GM18858 (cell line): ENCODE data around the gene HPX.

Experiments
- ATAC-seq: cut with Tn5 transposase; IDR thresholded peaks from one replicate; pipeline ENCODE4 v1.9.1; 2021; ENCODE audit not compliant: unreplicated experiment

The HPX gene, protein sequence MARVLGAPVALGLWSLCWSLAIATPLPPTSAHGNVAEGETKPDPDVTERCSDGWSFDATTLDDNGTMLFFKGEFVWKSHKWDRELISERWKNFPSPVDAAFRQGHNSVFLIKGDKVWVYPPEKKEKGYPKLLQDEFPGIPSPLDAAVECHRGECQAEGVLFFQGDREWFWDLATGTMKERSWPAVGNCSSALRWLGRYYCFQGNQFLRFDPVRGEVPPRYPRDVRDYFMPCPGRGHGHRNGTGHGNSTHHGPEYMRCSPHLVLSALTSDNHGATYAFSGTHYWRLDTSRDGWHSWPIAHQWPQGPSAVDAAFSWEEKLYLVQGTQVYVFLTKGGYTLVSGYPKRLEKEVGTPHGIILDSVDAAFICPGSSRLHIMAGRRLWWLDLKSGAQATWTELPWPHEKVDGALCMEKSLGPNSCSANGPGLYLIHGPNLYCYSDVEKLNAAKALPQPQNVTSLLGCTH

DNA sequence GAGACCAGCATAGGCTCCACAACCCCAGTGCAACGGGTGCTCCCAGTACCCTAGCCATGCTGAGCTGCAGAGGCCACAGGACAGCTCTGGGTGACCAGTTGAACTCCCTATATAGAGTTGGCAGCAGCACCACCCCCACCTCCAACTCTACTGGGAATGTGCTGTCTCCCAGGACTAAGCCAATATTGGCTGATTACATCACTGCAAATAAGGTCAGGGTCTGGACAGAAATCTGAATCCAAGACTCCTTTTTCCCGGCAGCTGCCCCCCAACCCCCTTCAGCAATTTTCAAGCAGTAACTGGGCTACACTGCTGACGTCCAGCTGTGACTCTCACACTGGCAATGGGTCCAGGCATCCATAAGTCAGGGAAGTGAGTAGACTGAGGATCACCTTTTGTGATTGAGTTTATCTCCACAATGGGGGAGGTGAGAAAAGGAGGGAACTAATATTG, at the start of gene HPX:
TSS of gene HPX (minus strand) at position 82 of the 453 bp plus-strand sequence. CDS start at position 58, 24 bp downstream.
- no peak for ATAC-seq

- no peak for ATAC-seq
Observed at GRCh38 chr11:6489306-6489705, 48.5 kb upstream of the HPX start.

- ATAC-seq: no peak
Observed at GRCh38 chr11:6488821-6489220, 48.0 kb upstream of the HPX start.

DNA sequence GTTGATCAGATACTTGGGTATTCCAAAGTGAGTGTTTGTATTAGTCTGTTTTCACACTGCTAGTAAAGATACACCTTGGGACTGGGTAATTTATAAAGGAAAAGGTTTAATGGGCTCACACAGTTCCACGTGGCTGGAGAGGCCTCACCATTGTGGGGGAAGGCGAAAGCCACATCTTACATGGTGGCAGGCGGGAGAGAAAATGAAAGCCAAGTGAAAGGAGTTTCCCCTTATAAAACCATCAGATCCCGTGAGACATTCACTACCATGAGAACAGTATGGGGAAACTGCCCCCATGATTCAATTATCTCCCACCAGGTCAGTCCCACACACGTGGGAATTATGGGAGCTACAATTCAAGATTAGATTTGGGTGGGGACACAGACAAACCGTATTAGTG, 47.6 kb upstream of the HPX start:
- ATAC-seq: no peak

DNA sequence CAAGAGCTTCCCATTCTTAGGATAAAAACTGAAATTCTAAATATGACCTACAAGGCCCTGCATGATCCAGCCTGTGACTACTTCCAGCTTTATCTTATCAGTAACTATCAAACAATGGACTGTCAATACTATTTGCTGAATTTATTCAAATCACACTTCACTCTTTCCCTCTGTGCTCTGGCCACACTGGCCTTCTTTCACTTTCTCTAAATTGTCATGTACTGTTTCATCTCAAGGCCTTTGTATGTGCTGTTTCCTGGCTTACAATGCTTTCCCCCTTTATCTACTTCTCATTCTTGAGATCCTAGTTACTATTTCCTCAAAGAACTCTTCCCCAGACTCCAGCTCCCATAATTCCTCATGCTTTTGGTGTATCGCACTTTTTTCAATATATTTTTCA, 46.2 kb upstream of the HPX start:
- ATAC-seq: no peak

- ATAC-seq: no peak
Observed at GRCh38 chr11:6486256-6486655, 45.5 kb upstream of the HPX start.

DNA sequence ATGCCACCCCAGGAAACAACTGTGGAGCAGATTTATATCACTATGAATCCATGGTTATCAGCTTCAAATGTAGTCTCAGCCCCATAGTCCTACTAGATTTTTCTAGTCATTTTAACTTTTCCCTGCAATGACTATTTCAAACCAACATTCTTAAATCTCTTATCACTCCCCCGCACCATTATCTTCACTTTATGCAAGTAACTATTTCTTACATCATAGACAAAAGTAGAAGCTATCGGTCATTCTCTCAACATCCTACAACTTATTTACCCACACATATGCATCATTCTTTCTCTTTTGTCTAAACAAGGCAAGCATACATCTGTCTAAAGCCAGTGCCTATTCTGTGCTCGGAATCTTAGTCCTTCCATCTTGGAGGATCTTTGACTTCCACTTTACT, 44.9 kb upstream of the HPX start:
- no peak for ATAC-seq

GRCh38 chr11:6483015-6483414, 42.2 kb upstream of the HPX start:
- no peak for ATAC-seq

- ATAC-seq: no peak
Observed at GRCh38 chr11:6482441-6482840, 41.7 kb upstream of the HPX start.

- ATAC-seq: no peak
Observed at GRCh38 chr11:6481924-6482275, 41.1 kb upstream of the HPX start.

GRCh38 chr11:6481012-6481923, 40.5 kb upstream of the HPX start, which contains the start of the genes ARFIP2 and TIMM10B:
Gene ARFIP2 (minus strand): TSS chr11:6481331. CDS start chr11:6480421, 910 bp downstream.
Gene TIMM10B (plus strand): TSS chr11:6481501. CDS start chr11:6481517, 16 bp downstream.
- ATAC-seq: peak; percentile 98

- no peak for ATAC-seq
Observed at GRCh38 chr11:6480299-6480914, 39.6 kb upstream of the HPX start.

GRCh38 chr11:6476571-6476970, 35.8 kb upstream of the HPX start:
- no peak for ATAC-seq

GRCh38 chr11:6475936-6476335, 35.1 kb upstream of the HPX start:
- no peak for ATAC-seq

GRCh38 chr11:6474806-6475500, 34.2 kb upstream of the HPX start:
- no peak for ATAC-seq

DNA sequence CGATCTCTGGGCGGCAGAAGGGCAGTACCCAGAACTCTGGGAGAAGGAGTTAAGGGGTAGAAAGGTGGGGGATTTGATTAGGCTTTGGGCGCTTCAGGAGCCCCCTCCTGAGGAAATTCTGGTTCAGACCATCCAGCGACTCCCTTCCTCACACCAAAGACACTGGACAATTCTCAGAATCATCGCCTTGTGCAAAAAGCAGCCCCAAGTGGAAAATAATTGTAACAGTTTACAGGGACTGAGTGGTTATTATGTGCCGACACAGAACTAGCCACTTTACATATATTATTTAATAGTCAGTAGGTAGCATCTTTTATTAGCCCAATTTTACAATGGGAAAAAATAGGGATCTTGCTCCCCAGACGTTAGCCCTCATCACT, 33.6 kb upstream of the HPX start:
- ATAC-seq: no peak

DNA sequence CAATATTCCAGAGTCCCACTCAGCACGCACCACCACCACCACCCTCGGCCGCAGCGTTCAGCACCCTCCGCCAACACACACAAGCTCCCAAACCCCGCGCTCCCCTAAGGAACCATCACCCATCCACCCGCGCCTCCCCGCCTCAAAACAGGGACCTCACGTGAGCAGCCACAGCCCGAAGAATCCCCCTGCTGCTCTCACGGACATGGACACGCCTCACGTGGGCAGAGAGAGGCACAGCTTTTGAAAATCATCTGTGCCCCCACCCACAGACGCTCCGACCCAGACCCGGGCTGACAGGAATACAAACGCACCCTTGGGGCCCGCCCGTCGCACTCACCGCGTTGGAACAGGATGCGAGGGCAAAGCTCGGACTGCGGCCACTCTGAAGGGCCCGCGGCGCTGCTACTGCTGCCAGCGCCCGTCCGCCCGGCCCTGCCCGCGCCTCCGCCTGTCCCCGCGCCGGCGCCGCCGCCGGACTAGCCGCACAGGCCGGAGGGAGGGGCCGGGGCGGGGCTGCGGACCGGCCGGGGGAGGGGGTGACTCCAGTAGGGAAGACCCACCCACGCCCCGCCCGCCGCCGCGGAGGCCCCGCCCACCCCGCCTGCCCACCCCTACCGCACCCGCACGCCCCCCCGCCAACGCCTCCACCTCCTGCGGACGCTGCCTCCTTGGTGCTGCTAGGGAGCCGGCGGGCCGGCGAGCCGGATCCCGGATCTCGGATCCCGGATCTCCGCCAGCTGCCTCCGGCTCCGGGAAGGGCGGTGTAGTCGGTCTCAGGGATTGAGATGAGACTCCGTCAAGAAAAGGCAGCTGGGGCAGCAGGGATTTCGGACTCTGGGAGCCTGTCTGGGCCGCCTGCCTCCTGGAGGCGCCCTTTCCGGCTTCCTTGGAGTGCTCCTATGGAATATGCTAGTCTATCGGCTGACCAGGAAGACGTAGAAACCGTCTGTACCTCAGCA, 32.9 kb upstream of the HPX start, which contains the start of gene TRIM3:
TSS of gene TRIM3 (minus strand) at position 491 of the 962 bp plus-strand sequence. CDS start 8,246 bp downstream, outside the sequence.
- no peak for ATAC-seq

GRCh38 chr11:6472934-6473333, 32.1 kb upstream of the HPX start:
- ATAC-seq: no peak

DNA sequence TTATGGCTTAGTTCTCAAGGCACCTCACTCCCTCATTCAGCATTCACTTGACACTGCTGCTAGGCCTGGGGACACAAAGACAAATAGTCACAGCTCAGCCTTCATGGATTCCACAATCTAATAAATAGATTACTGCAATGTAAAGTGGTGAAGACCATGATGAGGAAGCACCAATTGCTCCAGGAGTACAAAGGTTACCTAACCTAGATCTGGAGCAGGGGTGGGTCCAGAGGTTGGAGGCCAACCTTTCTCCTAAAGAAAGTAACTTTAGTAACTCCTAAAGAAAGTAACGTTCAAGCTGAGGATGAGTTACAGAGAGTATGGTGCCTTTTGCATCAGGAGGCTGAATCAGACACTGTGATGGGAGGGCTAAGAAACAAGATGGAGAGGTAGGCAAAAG, 28.8 kb upstream of the HPX start:
- ATAC-seq: no peak
